Measurements from ENCODE around the gene FBXO31. TPM values are rescaled to one million over a fixed set of nuclear protein-coding genes. Genes with fewer than 3 reads are reported as not detected.

The FBXO31 gene
- total and polyA plus RNA-seq, 12 donors, result 19.2 to 106 (median 65.9) TPM

- Histone ChIP-seq H3K4me1 (replicated peaks in 1 of 2) (peaks cover 0 to 4% of the 10 kb centered on the region in 2 donors), H3K4me3 (no peak overlapping the region), H3K27ac (no peak overlapping the region), H3K27me3 (no peaks in the 10 kb centered on the region), H3K36me3 (replicated peaks in 1 of 2) (peaks cover 0 to 78% of the 10 kb centered on the region in 2 donors), H3K9me3 (replicated peaks in 1 of 3) (no peaks in the 10 kb centered on the region)
- DNase-seq, result peak in 1 of 7 donors; percentile 14
- TF ChIP-seq CTCF (IDR thresholded peaks at IDR 0.05) (no peak), POLR2A (IDR thresholded peaks at IDR 0.05) (no peak)
- intact Hi-C loops (cut with DNase I), result loop anchor here (5.0 to 10.0 kb wide), 3 partner anchors 81 to 226 kb away; partner anchors contain the start of gene ZCCHC14 (in 2 of the 2)
- WGBS, 4 donors, result 91 to 92% (median 91%) methylated on average over 37 to 49 of the region's 49 CpGs
Measured at GRCh38 chr16:87411375-87412271, 28.0 kb upstream of the FBXO31 start.

GRCh38 chr16:87410968-87411367 lies 27.4 kb upstream of the FBXO31 start:
- 87 to 90% (median 88%) methylated on average over 13 to 14 of the region's 14 CpGs for WGBS, 4 donors

DNA sequence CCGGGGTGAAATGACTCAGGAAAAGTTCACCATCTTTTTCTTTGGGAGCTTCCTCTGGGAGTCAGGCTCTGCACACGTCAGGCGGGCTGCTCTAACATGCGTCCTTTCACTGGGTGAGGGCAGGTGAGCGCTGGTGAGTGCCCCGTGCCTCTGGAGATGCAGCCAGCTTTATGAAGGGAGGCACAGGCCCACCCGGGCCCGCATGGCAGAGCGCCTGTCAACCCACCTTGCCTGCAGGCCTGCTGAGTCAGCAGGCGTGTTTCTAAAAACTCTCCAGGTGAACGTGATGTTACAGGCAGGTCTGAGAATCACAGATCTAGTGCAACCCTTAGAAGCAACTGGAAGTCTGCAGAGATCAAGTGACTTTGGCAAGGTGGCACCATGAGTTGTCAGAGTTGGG lies 27.0 kb upstream of the FBXO31 start:
- Histone ChIP-seq H3K9me3 (replicated peaks in 1 of 3) (no peaks in the 10 kb centered on the region), H3K27ac (no peak overlapping the region), H3K4me3 (no peak overlapping the region), H3K4me1 (replicated peaks in 1 of 2) (peaks cover 0 to 4% of the 10 kb centered on the region in 2 donors), H3K27me3 (no peaks in the 10 kb centered on the region), H3K36me3 (replicated peaks in 1 of 2) (peaks cover 0 to 72% of the 10 kb centered on the region in 2 donors)
- WGBS, 4 donors, result 85 to 92% (median 90%) methylated on average over 8 to 11 of the region's 11 CpGs
- no peak for TF ChIP-seq POLR2A (IDR thresholded peaks at IDR 0.05)
- TF ChIP-seq CTCF (IDR thresholded peaks at IDR 0.05), result no peak
- DNase-seq, result peak in 1 of 7 donors; percentile 15
- intact Hi-C loops (cut with DNase I), result loop anchor here (5.0 to 10.0 kb wide), 3 partner anchors 82 to 227 kb away; partner anchors contain the start of gene ZCCHC14 (in 2 of the 2)

More at GRCh38 chr16:87410968-87411367, 27.4 kb upstream of the FBXO31 start:
- TF ChIP-seq CTCF (IDR thresholded peaks at IDR 0.05) (no peak), POLR2A (IDR thresholded peaks at IDR 0.05) (no peak)
- intact Hi-C loops (cut with DNase I), result loop anchor here (5.0 to 10.0 kb wide), 3 partner anchors 81 to 226 kb away; partner anchors contain the start of gene ZCCHC14 (in 2 of the 2)
- DNase-seq, result peak in 1 of 7 donors; percentile 10
- Histone ChIP-seq H3K4me1 (replicated peaks in 1 of 2) (peaks cover 0 to 4% of the 10 kb centered on the region in 2 donors), H3K27ac (no peak overlapping the region), H3K27me3 (no peaks in the 10 kb centered on the region), H3K9me3 (replicated peaks in 1 of 3) (no peaks in the 10 kb centered on the region), H3K4me3 (no peak overlapping the region), H3K36me3 (replicated peaks in 1 of 2) (peaks cover 0 to 72% of the 10 kb centered on the region in 2 donors)

DNA sequence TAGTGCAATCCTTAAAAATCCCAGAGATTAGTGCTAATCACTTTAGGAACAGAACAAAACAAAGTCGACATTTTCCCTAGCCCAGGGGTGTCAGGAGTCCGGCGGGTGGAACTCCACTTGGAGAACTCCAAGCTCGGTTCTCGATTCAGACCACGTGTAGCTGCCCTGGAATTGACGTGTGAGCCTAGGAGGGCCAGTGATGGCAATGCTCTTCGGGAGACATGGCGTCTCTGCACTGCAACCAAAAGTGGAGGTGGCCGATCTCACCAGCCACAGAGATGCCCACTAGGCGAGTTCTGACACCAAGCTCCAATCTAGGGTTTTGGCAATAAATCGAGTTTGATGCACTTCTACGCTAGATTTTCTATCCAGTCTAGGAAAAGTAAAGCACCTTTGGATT lies 26.2 kb upstream of the FBXO31 start:
- Histone ChIP-seq H3K27me3 (no peaks in the 10 kb centered on the region), H3K27ac (no peak overlapping the region), H3K4me3 (no peak overlapping the region), H3K9me3 (replicated peaks in 1 of 3) (no peaks in the 10 kb centered on the region), H3K36me3 (replicated peaks in 1 of 2) (peaks cover 0 to 72% of the 10 kb centered on the region in 2 donors), H3K4me1 (replicated peaks in 1 of 2) (peaks cover 0 to 4% of the 10 kb centered on the region in 2 donors)
- TF ChIP-seq CTCF (IDR thresholded peaks at IDR 0.05), result no peak
- intact Hi-C loops (cut with DNase I), result loop anchor here (5.0 to 10.0 kb wide), 3 partner anchors 83 to 228 kb away; partner anchors contain the start of gene ZCCHC14 (in 2 of the 2)
- 94 to 96% (median 95%) methylated on average over 13 of the region's 13 CpGs for WGBS, 4 donors
- DNase-seq, result peak in 1 of 7 donors; percentile 16

All from adrenal gland (tissue), 12 donors.